K562 (cell line): ENCODE data around the gene GDF15. TPM values are rescaled to one million over a fixed set of nuclear protein-coding genes. Genes with fewer than 3 reads are reported as not detected.

ENCODE experiments used
- ATAC-seq: fragments of 200-7000 bp; cut with Tn5 transposase; 3 replicates; pipeline ENCODE4 v1.9.1; 2020; ENCODE audit warnings: moderate library complexity
- BruUV-seq: library from RNA; stranded (reverse); fragments of 400-500 nt; replicated peaks from 2 replicates; lab custom pipeline; 2021; lab: Mats Ljungman, UMichigan
- CTCF ChIA-PET: fragments of 300-600 bp; formaldehyde crosslinking; extraction: SDS; loops from one replicate; lab custom pipeline; 2021; ENCODE audit warnings: low intra/inter-chr PET ratio; lab: Yijun Ruan, JAX
- POLR2A ChIA-PET: fragments of 300-600, 350-650 bp; sonication (Branson Sonifier 250); formaldehyde crosslinking; extraction: SDS; loops from one replicate; lab custom pipeline; 2021; ENCODE audit warnings: antibody characterized with exemption, inconsistent platforms; lab: Yijun Ruan, JAX
- DNase-seq, 4 experiments: peaks; one replicate each; pipeline versions ENCODE4 v3.0.0 to v3.0.0-alpha.2; 2011 to 2018; ENCODE audit warnings: low spot score in 3 of 4, mixed read lengths in 3 of 4; ENCODE audit errors: extremely low read depth in 1 of 4
- FAIRE-seq: peaks from 2 replicates; lab custom pipeline; 2011; peaks lifted over from hg19 to GRCh38; lab: Jason Lieb, UNC
- H2AFZ ChIP-seq: 2 replicates; pipeline ENCODE4 v1.6.0; 2011; ENCODE audit warnings: low read depth, low read length, control low read depth, inconsistent platforms
- H3K27ac ChIP-seq: fragments of 200-600 bp; 3 replicates; pipeline ENCODE4 v1.8.0; 2011; ENCODE audit warnings: low read depth, mild to moderate bottlenecking, control low read depth, inconsistent platforms, low read length, moderate library complexity, mixed read lengths; ENCODE audit errors: extremely low read depth
- H3K27me3 ChIP-seq, 2 experiments: fragments of 300-600 bp in 1 of 2; 2 replicates in 1 of 2; 3 replicates in 1 of 2; pipeline versions ENCODE4 v1.6.0 to v1.8.0; 2011; ENCODE audit warnings: inconsistent platforms in 2 of 2, low read length in 2 of 2, mild to moderate bottlenecking in 1 of 2, mixed read lengths in 1 of 2, moderate library complexity in 1 of 2; ENCODE audit not compliant: control insufficient read depth in 2 of 2, insufficient read depth in 2 of 2
- H3K36me3 ChIP-seq: fragments of 300-600 bp; 3 replicates; pipeline ENCODE4 v1.8.0; 2011; ENCODE audit warnings: mild to moderate bottlenecking, low read length, inconsistent platforms; ENCODE audit not compliant: control insufficient read depth, insufficient read depth
- H3K4me1 ChIP-seq, 2 experiments: fragments of 200-600 bp in 1 of 2; replicated peaks in 1 of 2; 2 replicates in 1 of 2; 3 replicates in 1 of 2; pipeline versions ENCODE4 v1.5.1 to v1.8.0; 2011; ENCODE audit warnings: inconsistent platforms in 2 of 2, low read length in 2 of 2, mild to moderate bottlenecking in 1 of 2, mixed read lengths in 1 of 2, moderate library complexity in 1 of 2; ENCODE audit not compliant: control insufficient read depth in 2 of 2, insufficient read depth in 2 of 2
- H3K4me2 ChIP-seq: 2 replicates; pipeline ENCODE4 v1.6.1; 2011; ENCODE audit warnings: low read length, control low read depth, inconsistent platforms, mixed read lengths; ENCODE audit not compliant: insufficient read depth
- H3K4me3 ChIP-seq: fragments of 200-600 bp; sonication (generic), shearing (Covaris generic); 2 replicates; pipeline ENCODE4 v1.5.1; 2016; ENCODE audit warnings: control low read depth, inconsistent platforms
- H3K79me2 ChIP-seq: fragments of 200-600 bp; 3 replicates; pipeline ENCODE4 v1.8.0; 2011; ENCODE audit warnings: low read length, inconsistent platforms; ENCODE audit not compliant: control insufficient read depth, insufficient read depth
- H3K9ac ChIP-seq, 2 experiments: 2 replicates each; pipeline versions ENCODE4 v1.6.0 to v1.6.1; 2011; ENCODE audit warnings: low read depth in 2 of 2, low read length in 2 of 2, control low read depth in 1 of 2, inconsistent platforms in 1 of 2, mild to moderate bottlenecking in 1 of 2, mixed read lengths in 1 of 2; ENCODE audit not compliant: insufficient read depth in 1 of 2
- H3K9me1 ChIP-seq: one replicate; pipeline ENCODE4 v1.6.0; 2011; ENCODE audit warnings: inconsistent platforms, mild to moderate bottlenecking, low read length, moderate library complexity; ENCODE audit not compliant: control insufficient read depth, insufficient read depth
- H3K9me3 ChIP-seq: replicated peaks from 2 replicates; pipeline ENCODE4 v1.5.1; 2011; ENCODE audit warnings: low read depth, low read length, inconsistent platforms; ENCODE audit not compliant: control insufficient read depth, insufficient read depth
- H4K20me1 ChIP-seq: replicated peaks from 2 replicates; pipeline ENCODE4 v1.6.1; 2011; ENCODE audit warnings: low read length, inconsistent platforms, mixed read lengths; ENCODE audit not compliant: control insufficient read depth, insufficient read depth
- FOXA3 ChIP-seq, 2 experiments: fragments of 450-650 bp in 1 of 2; sonication (generic) in 1 of 2; formaldehyde crosslinking; IDR thresholded peaks in 1 of 2; conservative IDR thresholded peaks in 1 of 2; 2 replicates each; pipeline versions ENCODE4 v1.4.0 to v1.8.0; 2020 to 2022; ENCODE audit warnings: mild to moderate bottlenecking in 2 of 2, missing genetic modification reagents in 1 of 2
- HBP1 ChIP-seq: fragments of 450-650 bp; formaldehyde crosslinking; IDR thresholded peaks from 2 replicates; pipeline ENCODE4 v1.4.0; 2022; ENCODE audit warnings: missing genetic modification characterization
- ILF3 ChIP-seq: fragments of 450-650 bp; IDR thresholded peaks from 2 replicates; pipeline ENCODE4 v1.6.1; 2018; ENCODE audit warnings: antibody characterized with exemption, mild to moderate bottlenecking, moderate library complexity, borderline replicate concordance
- IRF9 ChIP-seq: fragments of 450-650 bp; IDR thresholded peaks from 2 replicates; pipeline ENCODE4 v1.6.1; 2016; ENCODE audit warnings: missing biosample characterization, missing genetic modification characterization
- NFE2 ChIP-seq: IDR thresholded peaks from 2 replicates; pipeline ENCODE4 v1.6.1; 2014; ENCODE audit warnings: antibody characterized with exemption, low read depth
- NFXL1 ChIP-seq: fragments of 450-650 bp; formaldehyde crosslinking; IDR thresholded peaks from 2 replicates; pipeline ENCODE4 v1.4.0; 2021; ENCODE audit warnings: mild to moderate bottlenecking
- OTX1 ChIP-seq: fragments of 450-650 bp; formaldehyde crosslinking; IDR thresholded peaks from 2 replicates; pipeline ENCODE4 v1.4.0; 2022; ENCODE audit warnings: mild to moderate bottlenecking
- PHF20 ChIP-seq: fragments of 450-650 bp; IDR thresholded peaks from 2 replicates; pipeline ENCODE4 v1.6.1; 2018; ENCODE audit not compliant: partially characterized antibody
- PHF8 ChIP-seq: fragments of 200-600 bp; sonication (generic); IDR thresholded peaks from 2 replicates; pipeline ENCODE4 v1.6.1; 2012; ENCODE audit warnings: mixed run types, mild to moderate bottlenecking, inconsistent platforms, low read length, moderate library complexity, borderline replicate concordance
- POLR2A ChIP-seq: fragments of 450-650 bp; conservative IDR thresholded peaks from 2 replicates; pipeline ENCODE4 v1.6.1; 2016
- POLR3G ChIP-seq: IDR thresholded peaks from 2 replicates; pipeline ENCODE4 v1.6.1; 2011; ENCODE audit not compliant: insufficient read length, insufficient replicate concordance; ENCODE audit errors: extremely low read depth
- PPARD ChIP-seq: fragments of 250-450 bp; sonication (Bioruptor Pico); IDR thresholded peaks from 2 replicates; pipeline ENCODE4 v1.8.0; 2022; ENCODE audit warnings: inconsistent platforms, mild to moderate bottlenecking, moderate library complexity
- TARDBP ChIP-seq: fragments of 450-650 bp; IDR thresholded peaks from 2 replicates; pipeline ENCODE4 v1.6.1; 2016
- TEAD1 ChIP-seq, 2 experiments: fragments of 450-650 bp in 1 of 2; sonication (generic) in 1 of 2; formaldehyde crosslinking; IDR thresholded peaks; 2 replicates each; pipeline versions ENCODE4 v1.4.0 to v1.8.0; 2020 to 2022; ENCODE audit warnings: mild to moderate bottlenecking in 2 of 2, missing genetic modification reagents in 1 of 2
- ZC3H8 ChIP-seq: fragments of 450-650 bp; IDR thresholded peaks from 2 replicates; pipeline ENCODE4 v1.6.1; 2017
- ZNF384 ChIP-seq: IDR thresholded peaks from 2 replicates; pipeline ENCODE4 v1.6.1; 2012; ENCODE audit warnings: low read depth, low read length, improper control_type of control experiment
- ZNF584 ChIP-seq: fragments of 200-800 bp; sonication (Bioruptor generic); IDR thresholded peaks from 2 replicates; pipeline ENCODE4 v1.6.1; 2016; ENCODE audit warnings: low read depth, mild to moderate bottlenecking, missing genetic modification characterization, missing compliant biosample characterization
- WGBS: fragments of 100-300 bp; shearing (Covaris generic); methylation state at CpG from one replicate; pipeline ENCODE4 v1.1.6; 2016; ENCODE audit warnings: low coverage, mixed read lengths; ENCODE audit not compliant: insufficient coverage; ENCODE audit errors: missing lambda C conversion rate; 5-methylcytosine and 5-hydroxymethylcytosine counted together
- in situ Hi-C: fragments of 300-500 bp; cut with MboI; formaldehyde crosslinking; loops from 4 replicates; pipeline ENCODE4 v1.15.0; 2018; ENCODE audit warnings: inconsistent platforms, mixed read lengths
- intact Hi-C: fragments of 100-400 bp; cut with micrococcal nuclease; formaldehyde crosslinking; loops from 2 replicates; pipeline ENCODE4 v1.14.2; 2022
- polyA plus RNA-seq, 8 experiments: library from polyadenylated mRNA; depleted of rRNA in 4 of 8; stranded (reverse) in 5 of 8; unstranded in 3 of 8; fragments of >200 nt; fragmentation: Nextera tagmentation in 2 of 8; fragmentation: Illumina TruSeq in 1 of 8; extraction: Ambion mirVana in 2 of 8; extraction: Trizol in 1 of 8; gene quantifications; 2 replicates each; pipeline versions ENCODE4 v1.2.1 to v1.2.3, GENCODE V29; 2011 to 2014; ENCODE audit warnings: inconsistent platforms in 1 of 8, missing spikeins in 1 of 8
- total RNA-seq, 7 experiments: library from RNA; depleted of rRNA in 6 of 7; stranded (reverse); fragments of >200 nt in 6 of 7; fragmentation: Illumina TruSeq in 2 of 7; extraction: Trizol in 2 of 7; gene quantifications; 2 replicates each; pipeline versions ENCODE4 v1.2.1 to v1.2.3, GENCODE V29; 2011 to 2021; ENCODE audit warnings: low replicate concordance in 1 of 7

Gene GDF15
- total and polyA plus RNA-seq, 9 of the 15 experiments (the other 6 are each of a cell fraction or from before 2014, with no cell fraction given) = 2.3 to 82.4 (median 12.5) TPM

GRCh38 chr19:18388100-18388959 is 2.4 kb downstream of the GDF15 start (continued):
- no peak for TF ChIP-seq TARDBP

GRCh38 chr19:18388960-18389725 is 3.2 kb downstream of the GDF15 start:
- no peak for FAIRE-seq
- H3K9me3 ChIP-seq = no peaks in the 10 kb centered on the region
- 79% methylated on average over 13 of the region's 13 CpGs for WGBS
- H3K4me2 ChIP-seq = peak overlapping the region; percentile 94
- H4K20me1 ChIP-seq = peaks cover 19% of the 10 kb centered on the region
- peak in 1 of 4 experiments; percentile 15 for DNase-seq
- peak overlapping the region; percentile 84; the same call in 2 of the 3 replicates for H3K27ac ChIP-seq
- H3K27me3 ChIP-seq = no peaks in the 10 kb centered on the region
- peak overlapping the region; percentile 90 to 93 for H3K9ac ChIP-seq
- in situ Hi-C loops (no loop called here), intact Hi-C loops (loop anchor here (5.0 kb wide), 1 partner anchor 42 kb away; no protein-coding TSS in a partner anchor)
- no peaks in the 10 kb centered on the region for H3K9me1 ChIP-seq
- ChIA-PET POLR2A (interaction anchor here (0.6 to 8.1 kb wide), 37 partner anchors 8 to 959 kb away, joined by 3 to 244 read pairs (median 5); partner anchors contain the start of genes JUND, LRRC25, LSM4 and MPV17L2), CTCF (interaction anchor here (1.7 kb wide), 1 partner anchor 30 kb away, joined by 5 read pairs; the partner anchor contains the start of gene SSBP4)
- 0 out of 2 replicates have a peak overlapping the region, but pooled peaks have one; percentile 2 for H2AFZ ChIP-seq
- ATAC-seq = no peak
- peak overlapping the region; percentile 89 for H3K4me3 ChIP-seq
- peaks cover 32% of the 10 kb centered on the region; the same call in 2 of the 3 replicates for H3K36me3 ChIP-seq
- BruUV-seq = no TSS peak
- H3K4me1 ChIP-seq = peaks cover 17 to 46% of the 10 kb centered on the region in 2 experiments
- H3K79me2 ChIP-seq = peaks cover 32% of the 10 kb centered on the region
- TF ChIP-seq PPARD (no peak), OTX1 (no peak), NFE2 (no peak), NFXL1 (CRISPR knock-in tag) (no peak), POLR3G (no peak), ILF3 (0 out of 2 replicates have a peak, but pooled peaks have one; percentile 25), IRF9 (tag) (no peak), POLR2A (no peak), HBP1 (CRISPR knock-in tag) (no peak), FOXA3 (CRISPR knock-in tag; conservative IDR thresholded peaks at IDR 0.05 in 1 of 2, IDR thresholded peaks at IDR 0.05 in 1 of 2) (no peak), PHF8 (no peak), ZNF384 (peak; percentile 10; the same call in 1 of the 2 replicates), ZNF584 (CRISPR knock-in tag) (no peak; the same call in 1 of the 2 replicates), ZC3H8 (no peak), TEAD1 (CRISPR knock-in tag; IDR thresholded peaks at IDR 0.05) (0 out of 4 replicates have a peak, but pooled peaks of 1 of the 2 experiments have one; percentile 1), PHF20 (no peak)
